ENCODE data around the gene COL5A2. TPM values are rescaled to one million over a fixed set of nuclear protein-coding genes. Genes with fewer than 3 reads are reported as not detected.

COL5A2 gene
- total and polyA plus RNA-seq, 10 of the 15 experiments (the other 5 are each of a cell fraction or from before 2014, with no cell fraction given), result 0.04 to 0.85 (median 0.39) TPM

- no peak for TF ChIP-seq ZNF592 (IDR thresholded peaks at IDR 0.05)
- TF ChIP-seq ZNF274 (IDR thresholded peaks at IDR 0.05; ENCODE audit: insufficient read depth, insufficient read length), result no peak
- no peak for TF ChIP-seq SMC3 (IDR thresholded peaks at IDR 0.05; ENCODE audit: borderline replicate concordance, low read length)
- TF ChIP-seq NR2C1 (IDR thresholded peaks at IDR 0.05), result no peak
- TF ChIP-seq ZNF24 (IDR thresholded peaks at IDR 0.05), result no peak
- TF ChIP-seq ZBTB33 (IDR thresholded peaks at IDR 0.05), result no peak
- TF ChIP-seq TARDBP (IDR thresholded peaks at IDR 0.05; ENCODE audit: borderline replicate concordance), result no peak
- TF ChIP-seq MAX (IDR thresholded peaks at IDR 0.05; ENCODE audit: low read depth, low read length), result no peak
- no peak for TF ChIP-seq PBX3 (IDR thresholded peaks at IDR 0.05; ENCODE audit: insufficient replicate concordance, low read depth, low read length)
- TF ChIP-seq STAT3 (IDR thresholded peaks at IDR 0.05; ENCODE audit: low read depth, low read length), result no peak
- TF ChIP-seq BCLAF1 (IDR thresholded peaks at IDR 0.05), result no peak
- no peak for TF ChIP-seq YY1 (IDR thresholded peaks at IDR 0.05; ENCODE audit: low read depth, low read length)
- TF ChIP-seq TBL1XR1 (IDR thresholded peaks at IDR 0.05; ENCODE audit: low read depth, low read length), result no peak
These were observed 38.7 kb upstream of the COL5A2 start (continued) for GRCh38 chr2:189218236-189218635.

Measured in GM12878 (cell line).